ENCODE results near the gene TENT4A.

DNA sequence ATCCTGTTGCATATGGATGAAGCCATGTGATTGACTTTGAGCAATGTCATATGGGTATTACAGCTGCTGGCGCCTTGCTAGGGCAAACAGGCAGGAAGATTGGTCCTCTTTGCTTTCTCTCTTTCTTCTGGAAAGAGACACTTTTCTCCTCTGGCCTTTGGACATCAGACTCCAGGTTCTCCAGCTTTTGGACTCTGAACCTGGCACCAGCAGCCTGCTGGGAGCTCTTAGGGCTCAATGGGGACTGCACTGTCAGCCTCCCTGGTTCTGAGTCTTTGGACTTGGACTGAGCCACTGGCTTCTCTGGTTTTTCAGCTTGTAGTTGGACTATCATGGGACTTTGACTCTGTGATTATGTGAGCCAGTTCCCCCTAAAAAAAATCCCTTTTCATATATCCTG lies 34.8 kb upstream of the TENT4A start:
- no peak for TF ChIP-seq CTCF (IDR thresholded peaks at IDR 0.05)
- no peak for TF ChIP-seq EP300 (IDR thresholded peaks at IDR 0.05)
- no peak for TF ChIP-seq POLR2AphosphoS5 (IDR thresholded peaks at IDR 0.05)
- no peak for TF ChIP-seq POLR2A (IDR thresholded peaks at IDR 0.05)

All from upper lobe of left lung (tissue), 4 donors.